ENCODE results near the gene RNF150. TPM values are rescaled to one million over a fixed set of nuclear protein-coding genes. Genes with fewer than 3 reads are reported as not detected.
"Not testable (repeated sequence)": the region's sequence is repeated elsewhere in the genome, so short reads cannot be mapped to it uniquely, and the experiment has no call there.

Gene RNF150
- total and polyA plus RNA-seq, 2 of the 8 experiments (the other 6 are each of a cell fraction or from before 2014, with no cell fraction given), result 3.4 to 4.8 TPM

DNA sequence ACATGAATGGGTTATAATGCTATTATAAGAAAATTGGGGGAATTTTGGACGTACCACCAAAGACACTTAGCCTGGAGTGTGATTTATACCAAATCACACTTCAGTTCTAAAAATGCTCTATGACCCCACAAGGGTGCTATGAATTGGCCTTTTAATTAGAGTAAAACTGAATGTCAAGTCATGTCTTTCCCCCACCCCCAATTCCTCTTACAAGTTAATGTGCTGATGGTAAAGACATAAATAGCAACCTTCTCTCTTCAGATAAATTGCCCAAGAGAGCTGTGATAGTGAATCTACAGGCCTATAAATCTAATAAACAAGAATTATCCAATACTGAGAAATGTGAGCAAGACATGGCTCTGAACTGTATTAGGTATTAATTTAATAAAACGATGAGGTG is 78.8 kb downstream of the RNF150 start (continued):
- no peak for TF ChIP-seq CREB1 (IDR thresholded peaks at IDR 0.05)
- no peak for TF ChIP-seq CHD2 (IDR thresholded peaks at IDR 0.05; ENCODE audit: low read length)
- no peak for TF ChIP-seq PHF8 (conservative IDR thresholded peaks at IDR 0.05; ENCODE audit: low read depth, low read length)
- no peak for TF ChIP-seq KDM1A (IDR thresholded peaks at IDR 0.05; ENCODE audit: borderline replicate concordance, low read length)
- no peak for TF ChIP-seq SP1 (IDR thresholded peaks at IDR 0.05; ENCODE audit: low read depth, low read length)
- no peak for TF ChIP-seq TCF12 (IDR thresholded peaks at IDR 0.05; ENCODE audit: low read depth, low read length)

DNA sequence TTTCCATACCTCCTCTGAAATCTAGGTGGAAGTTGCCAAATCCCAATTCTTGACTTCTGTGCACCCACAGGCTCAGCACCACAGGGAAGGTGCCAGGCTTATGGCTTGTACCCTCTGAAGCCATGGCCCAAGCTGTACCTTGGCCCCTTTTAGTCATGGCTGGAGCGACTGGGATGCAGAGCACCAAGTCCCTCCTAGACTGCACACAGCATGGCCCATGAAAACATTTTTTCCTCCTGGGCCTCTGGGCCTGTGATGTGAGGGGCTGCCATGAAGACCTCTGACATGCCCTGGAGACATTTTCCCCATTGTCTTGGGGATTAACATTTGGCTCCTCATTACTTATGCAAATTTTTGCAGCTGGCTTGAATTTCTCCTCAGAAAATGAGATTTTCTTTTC is 82.3 kb downstream of the RNF150 start:
- H4K5ac ChIP-seq (ENCODE audit: insufficient read length, low read depth, low read length); H3K79me1 ChIP-seq (ENCODE audit: low read depth, low read length); H2BK12ac ChIP-seq (ENCODE audit: low read depth, low read length); H3K14ac ChIP-seq (ENCODE audit: insufficient read length); H2AK5ac ChIP-seq (ENCODE audit: low read depth, low read length); H2BK20ac ChIP-seq (ENCODE audit: low read length); H4K8ac ChIP-seq (ENCODE audit: extremely low read depth, insufficient read depth, low read length); H3K4me3 ChIP-seq (ENCODE audit: extremely low read depth in 1 of 4, insufficient read depth in 2 of 4, low read depth in 3 of 4, low read length in 4 of 4); H3K23me2 ChIP-seq (ENCODE audit: low read depth, low read length); H3K27ac ChIP-seq (ENCODE audit: low read depth, low read length); H3K23ac ChIP-seq (ENCODE audit: insufficient read length); H3K56ac ChIP-seq (replicated peaks; ENCODE audit: insufficient read length, low read depth, low read length); H2AFZ ChIP-seq (ENCODE audit: low read length); H3K4me1 ChIP-seq (replicated peaks in 1 of 4; ENCODE audit: control insufficient read depth in 3 of 4, insufficient read depth in 4 of 4, low read length in 3 of 4); H2BK120ac ChIP-seq (replicated peaks; ENCODE audit: low read depth, low read length); CTCF ChIA-PET (ENCODE audit: partially characterized antibody); H3K18ac ChIP-seq (ENCODE audit: extremely low read depth, low read length); H4K20me1 ChIP-seq (replicated peaks in 1 of 2; ENCODE audit: control insufficient read depth in 1 of 2, insufficient read depth in 2 of 2, low read length in 2 of 2); POLR2A ChIA-PET (ENCODE audit: partially characterized antibody); H3K79me2 ChIP-seq (ENCODE audit: control insufficient read depth in 1 of 2, insufficient read depth in 2 of 2, low read length in 2 of 2); H4K91ac ChIP-seq (replicated peaks; ENCODE audit: insufficient read length, low read length); DNase-seq (ENCODE audit: low read depth in 1 of 2, low spot score in 2 of 2); H2BK5ac ChIP-seq (ENCODE audit: low read depth, low read length); H3K36me3 ChIP-seq (ENCODE audit: control insufficient read depth in 2 of 4, insufficient read depth in 4 of 4, low read length in 3 of 4); H3K9ac ChIP-seq (replicated peaks in 1 of 4; ENCODE audit: extremely low read depth in 1 of 4, low read depth in 3 of 4, low read length in 3 of 4); H3K27me3 ChIP-seq (replicated peaks in 1 of 4; ENCODE audit: control insufficient read depth in 3 of 4, extremely low read depth in 1 of 4, insufficient read depth in 3 of 4, low read length in 3 of 4); H2BK15ac ChIP-seq (ENCODE audit: low read length); H3K4me2 ChIP-seq (ENCODE audit: insufficient read depth in 1 of 2, low read depth in 2 of 2, low read length in 2 of 2); H3K4ac ChIP-seq (replicated peaks; ENCODE audit: insufficient read length, low read depth, low read length); FAIRE-seq: not testable (repeated sequence)
- 92% methylated on average over 1 of the region's 1 CpG; no CpG with 5 or more reads in 1 of the 2 experiments for WGBS, 2 experiments (ENCODE audit: extremely low coverage in 1 of 2, insufficient coverage in 1 of 2, insufficient read length in 1 of 2, insufficient replicate concordance in 2 of 2, low coverage in 1 of 2, low lambda C conversion rate in 2 of 2, missing lambda C conversion rate in 1 of 2)
- H3K9me3 ChIP-seq (ENCODE audit: insufficient read depth in 2 of 2, low read depth in 1 of 2, low read length in 1 of 2), result peaks cover 14 to 15% of the 10 kb centered on the region in 2 experiments

Data from H1 (cell line).